Right hindlimb (tissue), 1 donor: ENCODE measurements around the gene BTBD9.
"Not testable (repeated sequence)": the region's sequence is repeated elsewhere in the genome, so short reads cannot be mapped to it uniquely, and the experiment has no call there.

Experiments used
- DNase-seq: peaks from one replicate; pipeline ENCODE4 v3.0.0-alpha.2; 2018

The BTBD9 gene

DNA sequence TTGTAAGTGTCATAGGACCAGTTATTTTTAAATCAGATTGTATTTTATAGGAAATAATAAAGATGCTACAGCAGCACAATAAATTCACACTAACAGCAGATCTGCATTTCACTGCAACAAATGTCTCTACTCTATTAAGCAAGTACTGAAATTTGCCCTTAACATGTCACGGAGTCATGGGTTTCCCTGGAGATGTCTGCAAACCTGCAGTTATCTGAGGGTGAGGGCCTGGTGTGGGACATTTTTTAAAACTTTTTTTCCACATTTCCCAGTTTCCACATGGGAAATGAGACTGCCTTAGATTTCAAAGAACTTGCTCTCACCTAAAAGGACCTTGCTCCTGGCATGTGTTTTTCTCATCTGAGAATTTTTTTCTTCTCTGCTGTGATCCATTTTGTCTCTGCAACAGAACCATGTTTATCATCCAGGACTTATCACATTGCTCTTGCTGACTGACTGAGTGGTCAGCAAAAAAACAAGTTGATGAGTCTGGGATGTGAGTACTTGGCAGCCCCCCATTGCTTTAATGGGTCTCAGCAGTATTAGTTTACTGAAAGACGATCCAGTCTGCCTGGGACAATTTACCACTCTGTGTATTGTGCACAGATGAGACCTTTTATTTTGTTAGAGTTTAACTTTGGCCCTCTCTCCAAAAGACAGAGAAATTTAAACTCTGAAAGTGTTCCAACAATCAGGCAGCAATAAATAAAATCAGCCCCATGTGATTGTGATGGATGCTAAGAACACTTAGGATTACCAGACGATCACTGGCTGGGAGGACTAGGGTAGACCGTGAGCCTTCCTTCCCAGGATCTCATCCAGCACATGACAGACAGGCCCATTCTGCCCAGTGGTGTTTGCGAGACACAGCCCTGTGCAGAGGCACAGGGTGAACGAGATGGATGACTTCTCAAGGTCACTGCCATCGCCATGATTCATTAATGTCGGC lies 268.8 kb downstream of the BTBD9 start:
- peak; percentile 41 for DNase-seq

DNA sequence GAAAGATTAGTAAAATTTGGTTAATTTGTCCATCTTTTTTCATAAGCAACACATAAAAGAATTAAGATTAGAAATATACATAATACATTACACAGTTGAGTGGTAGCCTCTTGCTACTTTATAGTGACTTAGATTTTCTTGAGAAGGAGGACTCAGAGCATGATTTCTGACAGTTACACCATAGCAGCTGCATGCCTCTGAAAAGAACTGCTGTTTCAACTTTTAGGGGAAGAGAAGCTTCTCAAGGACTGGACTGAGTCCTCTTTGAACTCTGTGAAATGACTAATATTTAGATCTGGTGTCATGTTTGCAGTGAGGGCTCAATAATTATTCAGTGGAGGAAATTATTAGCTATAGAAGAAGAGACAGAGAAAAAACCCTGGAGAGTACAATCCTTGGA lies 272.5 kb downstream of the BTBD9 start:
- no peak for DNase-seq

DNA sequence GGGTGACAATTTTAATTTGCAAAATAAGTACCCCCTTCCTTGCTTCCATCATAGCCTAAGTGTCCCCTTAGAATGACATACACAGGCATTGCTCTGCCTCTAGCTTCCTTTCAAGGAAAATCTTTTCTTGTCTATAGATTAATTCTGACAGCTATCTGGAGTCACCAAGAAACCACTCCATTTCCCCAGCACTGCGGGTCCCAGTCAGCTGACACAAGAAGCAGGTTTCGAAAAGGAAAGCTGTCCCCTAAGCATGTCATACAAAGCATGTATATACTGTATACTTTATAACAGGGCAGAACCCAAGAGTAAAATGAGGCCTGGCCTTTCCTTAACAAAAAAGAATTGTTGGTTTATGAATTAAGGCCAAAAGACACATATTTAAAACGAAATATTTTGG lies 273.5 kb downstream of the BTBD9 start:
- no peak for DNase-seq

DNA sequence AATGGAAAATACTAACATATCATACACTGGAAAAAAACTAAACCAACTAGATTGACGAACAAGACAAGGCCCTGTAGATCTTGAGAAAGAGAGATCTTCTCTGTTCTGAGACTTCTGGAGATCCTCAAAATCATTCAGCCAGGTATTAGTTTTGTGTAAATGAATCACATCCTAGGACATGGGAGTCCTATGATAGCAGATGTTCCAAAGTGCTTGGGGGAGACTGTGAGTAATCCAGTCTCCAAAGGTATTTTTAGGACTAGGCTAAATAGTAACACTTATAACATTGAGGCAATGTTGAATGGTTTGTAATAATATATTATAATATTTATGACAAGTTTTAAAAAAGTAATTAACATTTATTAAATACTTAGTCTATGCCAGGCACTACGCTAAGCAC lies 275.0 kb downstream of the BTBD9 start:
- no peak for DNase-seq

DNA sequence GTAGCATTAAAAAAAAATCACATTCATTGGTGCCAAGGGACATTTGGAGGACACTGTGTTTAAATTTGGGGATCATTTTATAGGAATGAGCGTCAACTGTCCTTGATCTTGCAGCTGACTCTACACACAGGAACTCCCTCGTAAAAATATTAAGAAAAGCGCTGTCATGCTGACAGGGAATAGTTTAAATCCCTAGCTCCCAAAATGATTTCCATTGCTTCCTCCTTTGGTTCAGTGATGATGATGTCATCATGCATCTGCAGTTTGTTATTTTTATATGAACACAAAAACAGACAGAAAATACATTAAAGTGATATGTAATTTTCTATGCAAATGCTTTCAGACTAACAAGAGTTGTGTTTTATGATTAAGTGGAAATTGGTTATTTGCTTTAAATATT lies 275.6 kb downstream of the BTBD9 start:
- peak; percentile 32 for DNase-seq

- DNase-seq, result no peak
Observed at GRCh38 chr6:38355519-38355918, 284.2 kb downstream of the BTBD9 start.

- no peak for DNase-seq
Observed at GRCh38 chr6:38354905-38355304, 284.8 kb downstream of the BTBD9 start.

DNA sequence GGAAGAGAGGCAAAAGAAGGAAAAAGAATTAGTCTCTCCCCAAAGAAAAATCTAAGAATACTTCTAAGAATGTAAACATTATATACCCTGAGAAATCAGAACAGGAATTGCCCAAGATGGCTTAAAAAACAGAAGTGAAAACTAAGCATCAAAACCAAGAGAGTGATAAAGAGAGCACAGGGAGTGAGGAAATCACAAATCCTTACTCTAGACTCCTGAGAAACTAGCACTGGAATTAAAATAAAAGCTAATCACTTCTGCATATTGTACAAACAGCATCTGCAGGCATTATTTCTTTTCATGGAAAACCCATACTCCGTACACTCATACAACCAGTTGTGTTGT lies 285.7 kb downstream of the BTBD9 start:
- DNase-seq, result no peak

- no peak for DNase-seq
Observed at GRCh38 chr6:38353310-38354036, 286.3 kb downstream of the BTBD9 start.

DNA sequence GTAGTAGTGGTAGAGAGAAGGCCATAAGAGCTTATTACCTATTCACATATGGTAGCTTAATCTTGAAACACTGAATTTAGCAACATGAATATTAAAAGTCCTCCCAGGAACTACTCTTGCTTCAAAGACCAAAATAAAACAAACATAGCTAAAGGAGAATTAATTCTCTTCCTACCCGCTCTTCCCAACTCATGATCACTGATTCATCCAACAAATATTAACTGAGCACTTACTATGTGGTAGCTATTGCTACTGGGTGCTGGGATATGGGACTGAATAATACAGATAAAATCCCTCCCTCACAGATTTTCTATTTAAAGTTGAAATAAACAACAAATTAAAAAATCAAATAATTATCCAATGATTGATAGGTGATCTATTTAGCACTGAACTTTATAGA lies 287.1 kb downstream of the BTBD9 start:
- DNase-seq, result no peak

DNA sequence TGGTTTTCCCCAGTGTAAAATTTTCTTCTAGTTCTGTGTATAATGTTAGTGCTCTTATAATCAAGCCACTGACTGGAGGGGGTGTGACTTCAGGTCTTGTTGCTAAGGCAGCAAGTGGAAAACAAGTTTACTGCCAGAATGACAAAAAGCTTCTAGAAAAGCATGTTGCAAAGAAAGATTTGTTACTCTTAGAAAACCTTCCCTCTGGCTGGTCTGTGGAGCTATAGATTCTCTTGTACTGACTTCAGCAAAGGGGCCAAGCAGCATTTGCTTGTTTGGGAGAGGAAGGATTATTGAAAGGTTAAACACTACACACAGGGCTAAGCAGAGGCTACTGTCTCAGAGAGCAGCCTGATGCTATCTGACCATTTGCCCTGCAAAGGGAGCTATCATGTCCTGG lies 288.8 kb downstream of the BTBD9 start:
- DNase-seq, result peak; percentile 38

GRCh38 chr6:38350220-38350619 lies 289.5 kb downstream of the BTBD9 start:
- DNase-seq, result no peak

DNA sequence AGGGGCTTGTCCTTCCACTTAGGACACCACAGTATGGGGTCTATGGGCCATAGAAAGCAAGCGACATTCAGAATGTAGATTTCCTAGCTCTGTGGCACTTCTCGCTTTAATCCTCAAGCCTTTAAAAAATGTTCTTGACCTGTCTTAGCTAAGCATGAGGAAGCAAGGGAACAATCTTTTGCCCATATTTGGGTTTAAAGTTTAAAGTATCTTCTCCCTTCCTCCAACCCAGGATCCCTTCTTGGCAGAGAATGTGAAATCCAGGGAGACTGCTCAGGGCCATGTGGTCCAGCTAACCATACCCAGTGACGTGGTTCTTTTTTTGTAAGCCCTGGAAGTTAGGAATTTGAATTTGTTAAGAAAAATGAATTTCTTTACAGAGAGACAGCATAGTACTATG lies 289.9 kb downstream of the BTBD9 start:
- no peak for DNase-seq

- DNase-seq, result no peak
Observed at GRCh38 chr6:38349221-38349620, 290.5 kb downstream of the BTBD9 start.

DNA sequence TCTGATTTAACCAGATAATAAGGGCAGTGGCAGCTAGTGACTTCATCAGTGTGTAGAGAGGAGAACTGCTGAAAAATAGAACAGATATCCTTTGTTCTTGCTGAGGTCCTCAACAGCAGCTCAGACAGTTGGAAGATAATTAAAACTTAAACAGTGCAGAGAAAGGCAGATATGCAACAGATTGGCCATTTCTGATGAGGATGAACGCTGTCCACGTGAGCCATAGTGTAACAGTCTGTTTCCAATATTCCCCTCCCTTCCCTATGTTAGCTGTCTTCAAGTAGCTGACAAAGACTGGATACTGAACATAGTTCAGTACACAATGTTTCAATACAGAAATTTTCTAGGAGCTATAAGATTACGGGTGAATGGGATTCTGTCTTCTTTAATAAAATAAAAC lies 291.4 kb downstream of the BTBD9 start:
- no peak for DNase-seq

DNA sequence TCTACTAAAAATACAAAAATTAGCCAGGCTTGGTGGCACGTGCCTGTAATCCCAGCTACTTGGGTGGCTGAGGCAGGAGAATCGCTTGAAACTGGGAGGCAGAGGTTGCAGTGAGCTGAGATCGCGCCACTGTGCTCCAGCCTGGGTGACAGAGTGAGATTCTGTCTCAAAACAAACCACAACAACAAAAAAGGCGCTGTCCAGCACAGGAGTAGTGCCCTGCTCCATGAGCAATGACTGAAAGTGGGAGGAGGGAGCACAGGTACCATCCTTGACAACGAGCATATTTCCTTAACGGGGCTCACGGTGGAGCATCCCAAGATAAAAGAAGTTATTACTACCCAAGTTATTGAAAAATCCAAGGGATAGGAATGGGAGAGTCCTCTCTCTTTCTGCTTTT lies 291.9 kb downstream of the BTBD9 start:
- DNase-seq, result not testable (repeated sequence)

- no peak for DNase-seq
Observed at GRCh38 chr6:38346291-38347079, 293.2 kb downstream of the BTBD9 start.

DNA sequence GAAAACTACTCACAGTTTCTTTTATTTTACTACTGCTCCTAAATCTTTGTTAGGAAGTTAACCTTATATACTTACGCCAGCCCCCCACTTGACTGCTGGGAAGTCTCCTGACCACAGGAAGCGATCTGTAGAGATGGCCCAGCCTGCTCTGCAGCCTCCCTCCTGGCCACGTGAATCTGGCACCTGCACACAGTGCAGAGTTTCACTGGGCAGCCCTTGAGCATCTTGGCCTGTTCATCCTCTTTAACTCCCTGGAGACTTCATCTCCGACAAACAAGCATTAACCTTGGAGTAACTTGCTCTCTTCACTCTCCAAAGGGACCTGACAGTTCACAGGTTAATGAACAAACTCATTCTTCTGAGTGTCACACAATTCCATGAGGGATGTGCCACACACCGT lies 294.1 kb downstream of the BTBD9 start:
- DNase-seq, result no peak

DNA sequence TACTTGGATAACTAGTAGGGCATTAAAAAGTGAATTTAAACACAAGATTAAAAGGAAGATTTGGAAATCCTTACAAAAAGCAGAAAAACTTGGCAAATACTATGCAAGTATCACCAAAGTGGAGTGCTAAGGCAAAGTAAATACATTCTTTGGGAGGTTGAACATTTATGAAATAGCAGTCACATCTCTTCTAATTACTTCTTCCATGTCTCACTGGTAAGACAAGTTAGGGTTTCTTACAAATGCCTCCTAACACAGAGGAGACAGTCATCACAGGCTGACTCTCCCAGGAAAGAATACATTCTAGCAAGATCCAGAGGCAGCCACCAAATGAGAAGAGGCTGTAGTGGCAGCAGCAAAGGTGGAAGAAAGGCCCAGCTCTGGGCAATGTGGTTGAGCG lies 298.2 kb downstream of the BTBD9 start:
- no peak for DNase-seq

DNA sequence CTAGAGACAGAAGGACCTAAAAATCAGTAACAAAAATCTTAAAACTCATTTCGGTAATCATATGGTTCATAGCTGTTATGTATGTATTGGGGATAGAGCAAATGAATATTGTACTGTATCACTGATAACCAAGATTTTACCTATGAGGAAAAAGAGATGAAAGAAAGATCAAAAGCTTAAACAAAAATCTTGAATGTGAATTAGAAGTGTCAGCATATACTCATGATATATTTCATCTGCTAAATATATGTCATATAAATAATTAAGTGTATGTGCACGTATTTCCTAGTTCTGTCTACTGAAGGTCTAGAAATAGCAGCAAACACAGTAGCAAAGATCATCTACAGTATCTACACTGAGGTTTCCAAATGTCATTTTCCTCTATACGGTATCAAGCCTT lies 299.8 kb downstream of the BTBD9 start:
- DNase-seq, result no peak

DNA sequence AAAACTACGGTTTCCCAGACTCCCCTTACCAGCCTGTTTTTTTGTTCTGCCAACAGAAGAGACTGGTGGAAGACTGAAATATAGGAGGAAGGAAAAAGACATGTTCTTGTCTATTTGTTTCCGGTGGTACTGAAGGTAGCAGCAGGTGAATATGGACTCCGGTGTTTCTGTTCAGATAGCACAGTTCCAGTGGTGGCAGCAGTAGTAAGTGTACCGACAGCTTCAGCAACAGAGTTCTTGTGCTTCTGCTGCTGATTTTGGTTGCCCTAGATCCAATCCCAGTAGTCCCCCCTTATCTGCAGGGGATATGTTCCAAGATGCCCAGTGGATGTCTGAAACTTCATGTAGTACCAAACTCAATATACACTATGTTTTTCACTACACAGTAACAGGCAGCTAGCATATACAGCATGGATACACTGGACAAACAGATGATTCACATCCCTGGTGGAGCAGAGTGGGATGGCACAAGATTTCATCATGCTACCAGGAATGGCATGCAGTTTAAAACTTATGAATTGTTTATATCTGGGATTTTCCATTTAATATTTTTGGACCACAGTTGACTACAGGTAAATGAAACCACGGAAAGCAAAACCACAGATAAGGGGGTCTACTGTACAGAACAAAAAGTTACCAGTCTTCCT lies 301.8 kb downstream of the BTBD9 start:
- DNase-seq, result no peak

- no peak for DNase-seq
Observed at GRCh38 chr6:38336922-38337321, 302.8 kb downstream of the BTBD9 start.

GRCh38 chr6:38326837-38327236 lies 312.9 kb downstream of the BTBD9 start:
- no peak for DNase-seq
